ENCODE results near the gene ESD.

GRCh38 chr13:46771693-46772092 lies 25.3 kb downstream of the ESD start:
- TF ChIP-seq CTCF (conservative IDR thresholded peaks at IDR 0.05) (no peak), ZFX (IDR thresholded peaks at IDR 0.05) (no peak)
